ENCODE data around the gene RBPJL. TPM values are rescaled to one million over a fixed set of nuclear protein-coding genes. Genes with fewer than 3 reads are reported as not detected.

Gene RBPJL
- total and polyA plus RNA-seq, 2 of the 13 experiments (the other 11 are each of a cell fraction or from before 2014, with no cell fraction given): not detected

DNA sequence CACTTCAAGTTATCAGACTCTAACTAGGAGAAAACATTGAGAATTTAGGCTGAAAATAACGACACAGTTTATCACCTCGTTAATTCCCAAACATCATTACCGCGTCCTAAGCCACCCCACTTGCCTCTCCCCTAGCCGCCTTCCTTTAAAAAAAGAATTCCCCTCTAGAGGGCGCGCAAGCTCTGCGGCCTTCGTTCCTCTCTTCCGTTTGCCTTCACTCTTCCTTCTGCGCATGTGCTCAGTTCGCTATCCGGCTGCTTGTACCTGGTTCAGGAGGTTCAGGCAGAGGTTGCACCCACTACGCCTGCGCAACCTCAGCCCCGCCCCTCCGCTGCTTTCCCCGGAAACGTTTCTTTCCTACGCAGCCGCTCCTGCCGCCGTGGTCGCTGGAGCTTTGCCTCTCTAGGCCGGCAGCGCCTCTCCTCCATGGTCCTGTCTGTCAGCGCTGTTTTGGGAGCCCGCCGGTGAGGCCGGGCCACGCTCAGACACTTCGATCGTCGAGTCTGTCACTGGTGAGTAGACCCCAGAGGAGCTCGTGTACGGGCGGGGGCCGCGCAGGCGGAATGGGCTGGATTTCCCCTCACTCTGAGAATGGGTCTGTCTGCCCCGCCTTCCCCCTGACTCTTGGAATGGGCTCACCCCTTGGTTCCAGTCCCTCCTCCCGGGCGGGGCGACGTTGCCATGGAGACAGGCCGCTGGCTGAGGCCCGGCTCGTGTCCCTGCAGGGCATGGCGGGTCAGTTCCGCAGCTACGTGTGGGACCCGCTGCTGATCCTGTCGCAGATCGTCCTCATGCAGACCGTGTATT is 56.4 kb downstream of the RBPJL start, which contains the start of gene SYS1 (continued):
- peak; percentile 4; the same call in 1 of the 2 replicates for TF ChIP-seq SRF (IDR thresholded peaks at IDR 0.05; ENCODE audit: low read depth, low read length)
- TF ChIP-seq, protein P1, sequence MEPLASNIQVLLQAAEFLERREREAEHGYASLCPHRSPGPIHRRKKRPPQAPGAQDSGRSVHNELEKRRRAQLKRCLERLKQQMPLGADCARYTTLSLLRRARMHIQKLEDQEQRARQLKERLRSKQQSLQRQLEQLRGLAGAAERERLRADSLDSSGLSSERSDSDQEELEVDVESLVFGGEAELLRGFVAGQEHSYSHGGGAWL (CRISPR knock-in tag; IDR thresholded peaks at IDR 0.05): peak; percentile 93
- TF ChIP-seq ZSCAN25 (CRISPR knock-in tag; IDR thresholded peaks at IDR 0.05): no peak; the same call in 1 of the 2 replicates
- TF ChIP-seq MZF1 (CRISPR knock-in tag; IDR thresholded peaks at IDR 0.05; ENCODE audit: borderline replicate concordance): no peak; the same call in 1 of the 2 replicates
- TF ChIP-seq, protein P2, sequence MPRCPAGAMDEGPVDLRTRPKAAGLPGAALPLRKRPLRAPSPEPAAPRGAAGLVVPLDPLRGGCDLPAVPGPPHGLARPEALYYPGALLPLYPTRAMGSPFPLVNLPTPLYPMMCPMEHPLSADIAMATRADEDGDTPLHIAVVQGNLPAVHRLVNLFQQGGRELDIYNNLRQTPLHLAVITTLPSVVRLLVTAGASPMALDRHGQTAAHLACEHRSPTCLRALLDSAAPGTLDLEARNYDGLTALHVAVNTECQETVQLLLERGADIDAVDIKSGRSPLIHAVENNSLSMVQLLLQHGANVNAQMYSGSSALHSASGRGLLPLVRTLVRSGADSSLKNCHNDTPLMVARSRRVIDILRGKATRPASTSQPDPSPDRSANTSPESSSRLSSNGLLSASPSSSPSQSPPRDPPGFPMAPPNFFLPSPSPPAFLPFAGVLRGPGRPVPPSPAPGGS (CRISPR knock-in tag; IDR thresholded peaks at IDR 0.05): peak; percentile 97
- TF ChIP-seq, protein P3, sequence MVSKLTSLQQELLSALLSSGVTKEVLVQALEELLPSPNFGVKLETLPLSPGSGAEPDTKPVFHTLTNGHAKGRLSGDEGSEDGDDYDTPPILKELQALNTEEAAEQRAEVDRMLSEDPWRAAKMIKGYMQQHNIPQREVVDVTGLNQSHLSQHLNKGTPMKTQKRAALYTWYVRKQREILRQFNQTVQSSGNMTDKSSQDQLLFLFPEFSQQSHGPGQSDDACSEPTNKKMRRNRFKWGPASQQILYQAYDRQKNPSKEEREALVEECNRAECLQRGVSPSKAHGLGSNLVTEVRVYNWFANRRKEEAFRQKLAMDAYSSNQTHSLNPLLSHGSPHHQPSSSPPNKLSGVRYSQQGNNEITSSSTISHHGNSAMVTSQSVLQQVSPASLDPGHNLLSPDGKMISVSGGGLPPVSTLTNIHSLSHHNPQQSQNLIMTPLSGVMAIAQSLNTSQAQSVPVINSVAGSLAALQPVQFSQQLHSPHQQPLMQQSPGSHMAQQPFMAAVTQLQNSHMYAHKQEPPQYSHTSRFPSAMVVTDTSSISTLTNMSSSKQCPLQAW (CRISPR knock-in tag; IDR thresholded peaks at IDR 0.05): peak; percentile 99
- peak; percentile 97 for TF ChIP-seq RFX1 (IDR thresholded peaks at IDR 0.05)
- TF ChIP-seq, protein P4, sequence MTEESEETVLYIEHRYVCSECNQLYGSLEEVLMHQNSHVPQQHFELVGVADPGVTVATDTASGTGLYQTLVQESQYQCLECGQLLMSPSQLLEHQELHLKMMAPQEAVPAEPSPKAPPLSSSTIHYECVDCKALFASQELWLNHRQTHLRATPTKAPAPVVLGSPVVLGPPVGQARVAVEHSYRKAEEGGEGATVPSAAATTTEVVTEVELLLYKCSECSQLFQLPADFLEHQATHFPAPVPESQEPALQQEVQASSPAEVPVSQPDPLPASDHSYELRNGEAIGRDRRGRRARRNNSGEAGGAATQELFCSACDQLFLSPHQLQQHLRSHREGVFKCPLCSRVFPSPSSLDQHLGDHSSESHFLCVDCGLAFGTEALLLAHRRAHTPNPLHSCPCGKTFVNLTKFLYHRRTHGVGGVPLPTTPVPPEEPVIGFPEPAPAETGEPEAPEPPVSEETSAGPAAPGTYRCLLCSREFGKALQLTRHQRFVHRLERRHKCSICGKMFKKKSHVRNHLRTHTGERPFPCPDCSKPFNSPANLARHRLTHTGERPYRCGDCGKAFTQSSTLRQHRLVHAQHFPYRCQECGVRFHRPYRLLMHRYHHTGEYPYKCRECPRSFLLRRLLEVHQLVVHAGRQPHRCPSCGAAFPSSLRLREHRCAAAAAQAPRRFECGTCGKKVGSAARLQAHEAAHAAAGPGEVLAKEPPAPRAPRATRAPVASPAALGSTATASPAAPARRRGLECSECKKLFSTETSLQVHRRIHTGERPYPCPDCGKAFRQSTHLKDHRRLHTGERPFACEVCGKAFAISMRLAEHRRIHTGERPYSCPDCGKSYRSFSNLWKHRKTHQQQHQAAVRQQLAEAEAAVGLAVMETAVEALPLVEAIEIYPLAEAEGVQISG (CRISPR knock-in tag; IDR thresholded peaks at IDR 0.05): peak; percentile 99
- no peak for TF ChIP-seq ZNF451 (CRISPR knock-in tag; IDR thresholded peaks at IDR 0.05)
- TF ChIP-seq, protein P5, sequence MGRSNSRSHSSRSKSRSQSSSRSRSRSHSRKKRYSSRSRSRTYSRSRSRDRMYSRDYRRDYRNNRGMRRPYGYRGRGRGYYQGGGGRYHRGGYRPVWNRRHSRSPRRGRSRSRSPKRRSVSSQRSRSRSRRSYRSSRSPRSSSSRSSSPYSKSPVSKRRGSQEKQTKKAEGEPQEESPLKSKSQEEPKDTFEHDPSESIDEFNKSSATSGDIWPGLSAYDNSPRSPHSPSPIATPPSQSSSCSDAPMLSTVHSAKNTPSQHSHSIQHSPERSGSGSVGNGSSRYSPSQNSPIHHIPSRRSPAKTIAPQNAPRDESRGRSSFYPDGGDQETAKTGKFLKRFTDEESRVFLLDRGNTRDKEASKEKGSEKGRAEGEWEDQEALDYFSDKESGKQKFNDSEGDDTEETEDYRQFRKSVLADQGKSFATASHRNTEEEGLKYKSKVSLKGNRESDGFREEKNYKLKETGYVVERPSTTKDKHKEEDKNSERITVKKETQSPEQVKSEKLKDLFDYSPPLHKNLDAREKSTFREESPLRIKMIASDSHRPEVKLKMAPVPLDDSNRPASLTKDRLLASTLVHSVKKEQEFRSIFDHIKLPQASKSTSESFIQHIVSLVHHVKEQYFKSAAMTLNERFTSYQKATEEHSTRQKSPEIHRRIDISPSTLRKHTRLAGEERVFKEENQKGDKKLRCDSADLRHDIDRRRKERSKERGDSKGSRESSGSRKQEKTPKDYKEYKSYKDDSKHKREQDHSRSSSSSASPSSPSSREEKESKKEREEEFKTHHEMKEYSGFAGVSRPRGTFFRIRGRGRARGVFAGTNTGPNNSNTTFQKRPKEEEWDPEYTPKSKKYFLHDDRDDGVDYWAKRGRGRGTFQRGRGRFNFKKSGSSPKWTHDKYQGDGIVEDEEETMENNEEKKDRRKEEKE (IDR thresholded peaks at IDR 0.05): no peak
- TF ChIP-seq, protein P6, sequence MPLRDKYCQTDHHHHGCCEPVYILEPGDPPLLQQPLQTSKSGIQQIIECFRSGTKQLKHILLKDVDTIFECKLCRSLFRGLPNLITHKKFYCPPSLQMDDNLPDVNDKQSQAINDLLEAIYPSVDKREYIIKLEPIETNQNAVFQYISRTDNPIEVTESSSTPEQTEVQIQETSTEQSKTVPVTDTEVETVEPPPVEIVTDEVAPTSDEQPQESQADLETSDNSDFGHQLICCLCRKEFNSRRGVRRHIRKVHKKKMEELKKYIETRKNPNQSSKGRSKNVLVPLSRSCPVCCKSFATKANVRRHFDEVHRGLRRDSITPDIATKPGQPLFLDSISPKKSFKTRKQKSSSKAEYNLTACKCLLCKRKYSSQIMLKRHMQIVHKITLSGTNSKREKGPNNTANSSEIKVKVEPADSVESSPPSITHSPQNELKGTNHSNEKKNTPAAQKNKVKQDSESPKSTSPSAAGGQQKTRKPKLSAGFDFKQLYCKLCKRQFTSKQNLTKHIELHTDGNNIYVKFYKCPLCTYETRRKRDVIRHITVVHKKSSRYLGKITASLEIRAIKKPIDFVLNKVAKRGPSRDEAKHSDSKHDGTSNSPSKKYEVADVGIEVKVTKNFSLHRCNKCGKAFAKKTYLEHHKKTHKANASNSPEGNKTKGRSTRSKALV (CRISPR knock-in tag; IDR thresholded peaks at IDR 0.05): peak; percentile 75; the same call in 1 of the 2 replicates
- TF ChIP-seq, protein P7, sequence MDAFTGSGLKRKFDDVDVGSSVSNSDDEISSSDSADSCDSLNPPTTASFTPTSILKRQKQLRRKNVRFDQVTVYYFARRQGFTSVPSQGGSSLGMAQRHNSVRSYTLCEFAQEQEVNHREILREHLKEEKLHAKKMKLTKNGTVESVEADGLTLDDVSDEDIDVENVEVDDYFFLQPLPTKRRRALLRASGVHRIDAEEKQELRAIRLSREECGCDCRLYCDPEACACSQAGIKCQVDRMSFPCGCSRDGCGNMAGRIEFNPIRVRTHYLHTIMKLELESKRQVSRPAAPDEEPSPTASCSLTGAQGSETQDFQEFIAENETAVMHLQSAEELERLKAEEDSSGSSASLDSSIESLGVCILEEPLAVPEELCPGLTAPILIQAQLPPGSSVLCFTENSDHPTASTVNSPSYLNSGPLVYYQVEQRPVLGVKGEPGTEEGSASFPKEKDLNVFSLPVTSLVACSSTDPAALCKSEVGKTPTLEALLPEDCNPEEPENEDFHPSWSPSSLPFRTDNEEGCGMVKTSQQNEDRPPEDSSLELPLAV (CRISPR knock-in tag; conservative IDR thresholded peaks at IDR 0.05; ENCODE audit: low read depth): 0 out of 2 replicates have a peak, but pooled peaks have one; percentile 34
- peak; percentile 83 for TF ChIP-seq TEAD3 (CRISPR knock-in tag; optimal IDR thresholded peaks at IDR 0.05; ENCODE audit: borderline replicate concordance)
- TF ChIP-seq SALL1 (CRISPR knock-in tag; IDR thresholded peaks at IDR 0.05): peak; percentile 98

Data from HepG2 (cell line).